Hepatic stellate cell (primary cell): ENCODE measurements around the gene AQP11.
"Not testable (repeated sequence)": the region's sequence is repeated elsewhere in the genome, so short reads cannot be mapped to it uniquely, and the experiment has no call there.

Experiments used
- DNase-seq: peaks from one replicate; pipeline ENCODE4 v3.0.0; 2011; ENCODE audit warnings: low spot score

AQP11 gene

GRCh38 chr11:77593883-77594282 is 4.1 kb downstream of the AQP11 start:
- no peak for DNase-seq

DNA sequence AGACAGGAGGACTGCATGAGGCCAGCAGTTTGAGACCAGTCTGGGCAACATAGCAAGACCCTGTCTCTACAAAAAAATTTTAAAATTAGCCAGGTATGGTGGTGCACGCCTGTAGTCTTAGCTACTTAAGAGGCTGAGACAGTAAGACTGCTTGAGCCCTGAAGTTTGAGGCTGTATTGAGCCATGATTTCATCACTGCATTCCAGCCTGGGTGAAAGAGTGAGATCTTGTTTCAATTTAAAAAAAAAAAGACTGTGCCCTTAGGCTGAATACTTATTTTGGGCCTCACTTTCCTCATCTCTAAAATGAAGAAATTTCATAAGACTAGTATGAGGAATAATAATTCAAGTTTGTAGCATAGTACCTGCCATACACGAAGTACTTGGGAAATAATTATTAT is 6.9 kb downstream of the AQP11 start:
- no peak for DNase-seq

DNA sequence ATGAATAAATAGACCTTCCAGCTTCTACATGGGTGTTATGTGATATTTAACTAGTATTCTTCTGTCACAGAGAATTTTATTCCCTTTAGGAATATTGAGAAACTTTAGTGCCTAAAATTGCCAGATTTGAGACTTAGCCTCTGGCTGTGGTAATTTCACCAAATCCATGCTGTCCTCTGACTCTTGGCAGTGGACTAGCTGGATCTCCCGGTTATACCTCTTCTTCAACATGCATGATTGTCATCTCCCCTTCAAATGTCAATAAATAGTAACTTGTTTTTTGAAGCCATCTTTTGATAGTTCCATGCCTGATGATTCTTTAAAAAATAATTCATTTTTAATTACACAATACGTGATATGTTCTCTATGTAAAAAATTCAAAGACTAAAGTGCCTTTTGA is 8.4 kb downstream of the AQP11 start:
- no peak for DNase-seq

DNA sequence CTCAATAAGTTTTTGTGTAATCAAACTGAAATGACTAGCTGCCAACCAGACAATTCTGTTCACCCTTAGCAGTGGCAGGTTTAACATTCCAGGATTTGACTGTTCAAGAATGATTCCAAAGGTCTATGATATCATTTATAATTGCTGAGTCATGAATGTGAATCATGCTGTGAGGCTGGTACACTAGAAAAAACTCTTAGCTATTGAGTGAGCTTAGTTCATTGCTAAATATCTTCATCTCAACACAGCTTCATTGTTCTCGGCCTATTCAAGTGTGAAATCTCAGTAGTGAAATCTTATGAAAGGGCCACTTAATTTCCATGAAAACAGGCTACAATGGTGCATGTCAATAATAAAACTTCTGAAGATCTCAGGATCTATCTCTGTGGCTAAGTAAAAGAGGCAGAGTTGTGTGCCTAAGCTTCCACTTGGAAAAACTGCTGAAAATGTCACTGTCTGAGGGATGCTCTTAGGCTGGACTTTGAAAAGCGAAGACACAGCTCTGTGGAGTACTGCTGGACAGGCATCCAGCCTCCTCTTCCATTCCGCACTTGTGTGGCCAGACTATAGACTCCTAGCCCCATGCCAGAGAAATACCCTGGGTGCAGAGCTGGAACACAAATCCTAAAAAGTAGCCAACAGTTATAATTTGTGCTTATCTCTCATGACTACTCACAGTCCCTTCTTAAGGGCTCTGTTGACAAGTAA is 12.8 kb downstream of the AQP11 start:
- DNase-seq, result peak; percentile 58

- no peak for DNase-seq
Observed at GRCh38 chr11:77604281-77604680, 14.5 kb downstream of the AQP11 start.

DNA sequence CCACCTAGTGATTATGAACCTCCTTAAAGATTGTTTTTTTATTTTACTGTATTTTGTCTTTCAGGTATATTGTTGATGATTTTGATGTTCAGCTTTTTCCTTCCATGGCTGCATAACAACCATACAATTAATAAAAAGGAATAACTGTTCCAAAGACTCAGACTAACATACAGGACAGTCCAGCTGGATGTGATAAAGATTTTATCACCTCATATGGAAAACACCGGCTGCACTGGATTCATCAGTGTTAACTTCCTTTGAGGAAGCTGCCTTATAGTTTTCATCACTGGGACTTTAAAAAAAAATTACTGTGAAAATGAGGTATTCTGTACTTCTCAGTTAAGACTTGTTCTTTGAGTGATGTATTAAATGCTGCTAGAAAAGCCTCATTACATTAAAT is 19.5 kb downstream of the AQP11 start:
- DNase-seq, result no peak

DNA sequence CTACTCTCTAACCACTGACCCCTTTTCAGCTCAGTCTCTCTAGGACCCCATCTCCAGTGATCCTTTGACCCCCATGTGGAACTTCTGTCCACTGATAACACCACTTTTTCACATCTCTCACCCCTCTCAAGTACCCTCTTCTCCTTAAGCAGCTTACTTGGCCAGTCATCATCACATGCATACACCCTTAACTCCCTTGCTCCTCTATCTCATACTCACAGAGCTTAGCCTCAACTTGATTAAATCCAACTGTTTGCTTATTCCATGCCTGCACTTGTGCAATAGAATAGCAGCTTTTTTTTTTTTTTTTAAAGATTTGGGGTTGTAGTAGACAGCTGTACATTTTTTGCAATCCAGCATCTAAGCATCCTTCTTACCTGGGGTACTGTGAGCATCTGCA is 22.2 kb downstream of the AQP11 start:
- DNase-seq, result no peak

- no peak for DNase-seq
Observed at GRCh38 chr11:77617892-77618291, 28.1 kb downstream of the AQP11 start.

GRCh38 chr11:77619576-77620198 is 29.9 kb downstream of the AQP11 start:
- DNase-seq, result no peak

GRCh38 chr11:77630157-77630710 is 40.5 kb downstream of the AQP11 start:
- no peak for DNase-seq

DNA sequence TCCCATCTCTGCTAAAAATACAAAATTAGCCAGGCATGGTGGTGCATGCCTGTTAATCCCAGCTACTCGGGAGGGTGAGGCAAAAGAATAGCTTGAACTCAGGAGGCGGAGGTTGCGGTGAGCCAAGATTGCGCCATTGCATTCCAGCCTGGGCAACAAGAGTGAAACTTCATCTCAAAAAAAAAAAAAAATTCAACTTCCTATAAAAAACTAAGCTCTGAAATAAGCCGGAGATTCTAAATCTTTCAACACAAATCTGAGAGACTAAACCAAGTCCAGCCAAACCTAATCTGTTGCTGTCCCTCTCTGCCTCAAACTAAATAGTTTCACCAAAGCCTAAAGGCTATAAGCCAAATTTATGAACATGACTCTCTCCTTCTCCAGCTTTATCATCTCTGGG is 44.2 kb downstream of the AQP11 start:
- DNase-seq, result not testable (repeated sequence)

DNA sequence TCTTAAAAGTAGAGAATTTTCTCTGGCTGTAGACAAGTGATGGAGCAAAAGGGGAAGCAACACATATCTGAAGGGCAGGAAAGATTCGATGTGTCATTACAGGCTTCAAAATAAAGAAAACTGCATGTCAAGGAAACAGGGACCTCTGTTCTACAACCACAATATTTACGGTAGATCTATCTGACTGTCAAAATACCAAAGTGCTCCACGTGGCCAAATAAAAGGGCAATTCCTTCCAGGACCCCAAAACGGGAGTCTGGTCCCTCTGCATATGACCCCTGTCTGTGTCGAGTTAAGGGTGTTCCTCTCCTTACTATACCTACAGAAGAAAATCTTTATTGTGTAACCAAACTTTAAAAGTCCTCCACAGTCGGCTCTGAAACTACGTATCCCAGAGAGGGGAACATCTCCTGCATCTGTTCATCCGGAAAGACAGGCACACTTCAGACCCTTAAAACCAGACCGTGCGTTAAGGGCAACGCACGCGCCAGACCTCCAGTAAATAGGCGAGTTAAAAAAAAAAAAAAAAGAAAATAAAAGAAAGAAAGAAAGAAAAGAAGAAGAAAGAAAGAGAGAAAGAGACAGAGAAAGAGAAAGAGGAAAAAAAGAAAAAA is 47.1 kb downstream of the AQP11 start:
- no peak for DNase-seq

DNA sequence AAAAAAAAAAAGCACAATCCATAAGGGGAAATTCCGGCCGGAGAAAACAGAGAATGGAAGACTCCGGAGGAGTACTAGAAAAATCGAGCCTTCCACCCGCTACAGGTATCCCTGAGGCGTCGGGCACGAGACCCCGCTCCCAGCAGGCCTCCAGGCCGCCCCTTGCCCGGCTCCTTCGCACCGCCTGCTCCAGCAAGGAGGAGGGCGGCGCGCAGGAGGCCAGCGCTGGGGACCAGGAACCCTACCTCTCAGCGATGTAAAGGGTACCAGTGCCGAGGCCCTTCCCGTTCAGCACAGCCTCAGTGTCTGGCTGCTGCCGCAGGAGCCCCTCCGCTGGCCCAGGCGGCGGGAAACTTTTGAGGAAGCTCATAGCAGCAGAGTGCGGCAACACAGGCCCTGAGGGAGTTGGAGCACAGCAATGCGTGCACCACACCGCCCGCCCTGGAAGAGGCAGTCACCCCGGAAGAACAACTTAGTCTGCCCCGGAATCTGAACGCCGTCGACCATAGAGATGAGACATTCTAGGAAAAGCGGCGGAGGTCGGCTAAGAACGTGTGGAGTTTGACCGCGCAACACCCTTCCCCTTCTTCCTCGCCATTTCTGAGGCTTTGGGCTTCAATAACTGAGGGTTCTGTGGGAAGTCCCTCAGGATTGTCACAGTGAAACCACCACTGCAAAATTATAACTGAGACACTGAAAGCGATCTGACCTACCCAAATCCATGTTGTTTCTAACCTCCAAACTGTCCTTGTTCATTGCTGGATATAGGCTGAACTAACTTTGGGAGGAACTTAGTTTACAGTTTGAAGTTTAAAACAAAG is 47.8 kb downstream of the AQP11 start, which contains the start of gene CLNS1A:
CLNS1A (minus strand) TSS at position 450 of the 821 bp plus-strand sequence; CDS start at position 370, 80 bp downstream.
- peak; percentile 75 for DNase-seq

DNA sequence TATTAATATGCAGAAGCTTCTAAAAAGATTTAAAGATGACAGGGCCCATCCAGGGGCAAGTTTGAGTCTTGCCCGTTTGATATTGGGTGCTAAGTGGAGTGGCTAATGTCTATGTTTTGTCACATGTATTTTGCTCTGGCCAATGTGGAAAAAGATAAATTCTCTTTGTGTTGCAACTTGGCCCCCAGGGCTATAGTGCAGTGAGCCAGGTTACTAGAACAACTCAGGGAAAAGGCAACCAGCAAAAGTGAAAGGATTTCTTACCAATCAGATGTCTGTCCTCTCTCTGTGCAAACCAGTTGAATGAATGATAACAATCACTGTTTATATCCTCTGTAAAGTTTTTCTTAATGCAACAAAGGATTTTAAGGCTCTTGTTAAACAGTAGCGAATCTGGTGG is 52.5 kb downstream of the AQP11 start:
- DNase-seq, result no peak

DNA sequence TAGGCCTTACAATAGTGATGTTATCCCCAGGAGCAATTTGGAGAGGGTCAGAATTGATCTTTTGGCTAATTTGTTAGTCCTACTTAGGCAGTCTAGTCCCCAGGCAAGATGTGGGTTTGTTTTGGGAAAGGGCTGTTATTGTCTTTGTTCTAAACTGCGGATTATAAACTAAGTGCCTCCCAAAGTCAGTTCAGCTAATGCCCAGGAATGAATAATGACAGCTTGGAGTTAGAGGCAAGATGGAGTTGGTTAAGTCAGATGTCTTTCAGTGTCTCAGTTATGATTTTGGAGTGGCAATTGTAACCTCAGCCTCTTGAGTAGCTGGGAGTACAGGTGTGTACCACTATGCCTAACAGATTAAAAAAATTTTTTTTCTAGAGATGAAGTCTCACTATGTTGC is 55.1 kb downstream of the AQP11 start:
- no peak for DNase-seq

- no peak for DNase-seq
Observed at GRCh38 chr11:77647654-77648305, 58.0 kb downstream of the AQP11 start.

DNA sequence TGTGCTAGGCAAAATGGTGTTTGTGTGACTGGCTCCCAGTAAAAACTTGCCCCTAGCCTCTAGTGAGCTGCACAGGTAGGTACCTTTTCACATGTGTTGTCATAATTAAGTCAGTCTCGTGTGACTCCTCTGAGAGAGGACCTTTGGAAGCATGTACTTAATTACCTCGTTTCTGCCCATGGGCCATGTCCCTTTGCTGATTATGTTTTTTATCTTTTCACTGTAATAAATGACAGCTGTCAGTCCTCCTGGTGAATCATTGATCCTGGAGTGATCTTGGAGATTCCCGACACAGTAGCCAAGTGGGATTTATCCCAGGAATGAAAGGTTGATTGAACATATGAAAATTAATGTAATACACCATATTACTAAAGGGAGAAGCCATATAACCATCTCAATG is 60.4 kb downstream of the AQP11 start:
- no peak for DNase-seq

- no peak for DNase-seq
Observed at GRCh38 chr11:77654770-77655434, 65.1 kb downstream of the AQP11 start.

- no peak for DNase-seq
Observed at GRCh38 chr11:77656362-77656761, 66.6 kb downstream of the AQP11 start.

GRCh38 chr11:77658213-77659013 is 68.7 kb downstream of the AQP11 start:
- DNase-seq, result peak; percentile 10
